Tibial artery (tissue), 4 donors: Measurements from ENCODE around the gene FKBP5.
"Not testable (repeated sequence)": the region's sequence is repeated elsewhere in the genome, so short reads cannot be mapped to it uniquely, and the experiment has no call there.

Source experiments
- DNase-seq, 2 donors: peaks; one replicate each; pipeline ENCODE4 v3.0.0-alpha.2; 2019
- H3K27ac ChIP-seq, 2 donors: fragments of 200-600 bp; sonication (generic) in 1 of 2; 1 replicate in 1 of 2; 2 replicates in 1 of 2; pipeline ENCODE4 v1.5.1; 2018 to 2019; ENCODE audit warnings: mild to moderate bottlenecking in 1 of 2
- H3K27me3 ChIP-seq, 2 donors: fragments of 200-600 bp; sonication (generic) in 1 of 2; one replicate each; pipeline versions ENCODE4 v1.5.1 to v1.6.0; 2016 to 2019
- H3K36me3 ChIP-seq, 3 donors: fragments of 200-600 bp; sonication (generic) in 2 of 3; one replicate each; pipeline ENCODE4 v1.5.1; 2016 to 2019; ENCODE audit warnings: mild to moderate bottlenecking in 2 of 3
- H3K4me1 ChIP-seq, 4 donors: fragments of 200-600 bp; sonication (generic) in 2 of 4; 1 replicate in 3 of 4; 2 replicates in 1 of 4; pipeline ENCODE4 v1.5.1; 2016 to 2019
- H3K4me3 ChIP-seq, 2 donors: fragments of 200-600 bp; sonication (generic) in 1 of 2; 1 replicate in 1 of 2; 2 replicates in 1 of 2; pipeline ENCODE4 v1.5.1; 2018 to 2019; ENCODE audit warnings: mild to moderate bottlenecking in 2 of 2
- H3K9me3 ChIP-seq, 3 donors: fragments of 200-600 bp; sonication (generic) in 1 of 3; one replicate each; pipeline ENCODE4 v1.5.1; 2016 to 2019
- intact Hi-C: fragments of 100-400 bp; cut with DNase I; formaldehyde crosslinking; loops from one replicate; pipeline ENCODE4 v1.15.0; 2023; ENCODE audit warnings: low total_unique reads
- TF ChIP-seq, protein P1 (sequence below), 2 experiments: fragments of 200-600 bp in 1 of 2; fragments of 450-650 bp in 1 of 2; IDR thresholded peaks; one replicate each; pipeline ENCODE4 v1.5.1; 2017 to 2019; ENCODE audit warnings: antibody characterized with exemption in 2 of 2, mild to moderate bottlenecking in 1 of 2, moderate library complexity in 1 of 2

FKBP5 gene

DNA sequence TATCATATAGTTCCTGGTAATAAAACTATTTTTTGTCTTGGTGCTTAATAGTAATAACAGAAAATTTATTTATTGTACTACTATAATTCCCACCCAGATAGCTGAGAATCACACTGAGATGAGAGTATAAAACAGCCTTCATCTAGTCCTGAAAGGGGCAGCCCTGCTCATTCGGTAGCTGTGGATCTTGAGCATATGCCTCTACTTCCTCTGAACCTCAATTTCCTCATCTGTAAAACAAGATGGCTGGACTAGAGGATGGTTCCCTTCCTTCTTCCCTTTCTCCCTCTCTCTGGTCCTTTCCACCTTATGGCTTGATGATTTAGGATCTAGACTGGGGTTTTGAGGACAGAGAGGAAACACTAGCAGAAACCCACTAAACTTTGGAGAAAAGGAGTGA is 15.0 kb downstream of the FKBP5 start:
- Histone ChIP-seq H3K4me1 (peaks cover 0 to 91% (median 27%) of the 10 kb centered on the region in 4 donors), H3K9me3 (no peaks in the 10 kb centered on the region), H3K4me3 (no peak overlapping the region), H3K36me3 (peaks cover 33 to 47% (median 36%) of the 10 kb centered on the region in 3 donors), H3K27me3 (no peaks in the 10 kb centered on the region), H3K27ac (no peak overlapping the region)
- DNase-seq, result no peak
- intact Hi-C loops, result no loop called here
- TF ChIP-seq, protein P1, sequence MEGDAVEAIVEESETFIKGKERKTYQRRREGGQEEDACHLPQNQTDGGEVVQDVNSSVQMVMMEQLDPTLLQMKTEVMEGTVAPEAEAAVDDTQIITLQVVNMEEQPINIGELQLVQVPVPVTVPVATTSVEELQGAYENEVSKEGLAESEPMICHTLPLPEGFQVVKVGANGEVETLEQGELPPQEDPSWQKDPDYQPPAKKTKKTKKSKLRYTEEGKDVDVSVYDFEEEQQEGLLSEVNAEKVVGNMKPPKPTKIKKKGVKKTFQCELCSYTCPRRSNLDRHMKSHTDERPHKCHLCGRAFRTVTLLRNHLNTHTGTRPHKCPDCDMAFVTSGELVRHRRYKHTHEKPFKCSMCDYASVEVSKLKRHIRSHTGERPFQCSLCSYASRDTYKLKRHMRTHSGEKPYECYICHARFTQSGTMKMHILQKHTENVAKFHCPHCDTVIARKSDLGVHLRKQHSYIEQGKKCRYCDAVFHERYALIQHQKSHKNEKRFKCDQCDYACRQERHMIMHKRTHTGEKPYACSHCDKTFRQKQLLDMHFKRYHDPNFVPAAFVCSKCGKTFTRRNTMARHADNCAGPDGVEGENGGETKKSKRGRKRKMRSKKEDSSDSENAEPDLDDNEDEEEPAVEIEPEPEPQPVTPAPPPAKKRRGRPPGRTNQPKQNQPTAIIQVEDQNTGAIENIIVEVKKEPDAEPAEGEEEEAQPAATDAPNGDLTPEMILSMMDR (IDR thresholded peaks at IDR 0.05), result no peak

DNA sequence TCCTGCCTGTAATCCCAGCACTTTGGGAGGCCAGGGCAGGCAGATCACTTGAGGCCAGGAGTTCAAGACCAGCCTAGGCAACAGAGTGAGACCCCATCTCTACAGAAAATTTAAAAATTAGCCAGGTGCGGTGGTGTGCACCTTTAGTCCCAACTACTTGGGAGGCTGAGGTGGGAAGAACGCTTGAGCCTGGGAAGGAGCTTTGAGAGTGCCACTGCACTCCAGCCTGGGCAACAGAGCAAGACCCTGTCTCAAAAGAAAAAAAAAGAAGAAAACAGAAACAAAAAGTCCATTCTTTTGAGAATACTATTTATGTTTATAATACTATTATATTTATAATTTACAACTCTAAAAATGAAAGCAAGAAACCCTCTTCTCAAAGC is 15.4 kb downstream of the FKBP5 start:
- Histone ChIP-seq H3K4me1 (peaks cover 0 to 91% (median 29%) of the 10 kb centered on the region in 4 donors), H3K36me3 (peaks cover 28 to 43% (median 31%) of the 10 kb centered on the region in 3 donors)
- H3K27me3 ChIP-seq, result not testable (repeated sequence)

DNA sequence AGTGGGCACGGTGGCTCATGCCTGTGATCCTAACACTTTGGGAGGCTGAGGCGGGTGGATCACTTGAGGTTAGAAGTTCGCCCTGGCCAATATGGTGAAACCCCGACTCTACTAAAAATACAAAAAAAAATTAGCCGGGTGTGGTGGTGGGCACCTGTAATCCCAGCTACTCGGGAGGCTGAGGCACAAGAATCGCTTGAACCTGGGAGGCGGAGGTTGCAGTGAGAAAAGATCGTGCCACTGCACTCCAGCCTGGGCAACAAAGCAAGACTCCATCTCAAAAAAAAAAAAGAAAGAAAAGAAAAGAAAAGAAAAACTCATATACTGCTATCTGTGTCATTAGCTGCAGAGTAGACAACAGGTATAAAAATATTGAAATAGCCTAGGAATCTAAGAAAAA is 18.3 kb downstream of the FKBP5 start:
- DNase-seq, H3K4me3 ChIP-seq, H3K27ac ChIP-seq, H3K27me3 ChIP-seq, H3K9me3 ChIP-seq, intact Hi-C loops: not testable (repeated sequence)
- Histone ChIP-seq H3K4me1 (peaks cover 0 to 90% (median 24%) of the 10 kb centered on the region in 4 donors), H3K36me3 (peaks cover 24 to 52% (median 26%) of the 10 kb centered on the region in 3 donors)

More for the DNA sequence above, 15.4 kb downstream of the FKBP5 start:
- H3K4me3 ChIP-seq, DNase-seq, H3K9me3 ChIP-seq, intact Hi-C loops, H3K27ac ChIP-seq: not testable (repeated sequence)

DNA sequence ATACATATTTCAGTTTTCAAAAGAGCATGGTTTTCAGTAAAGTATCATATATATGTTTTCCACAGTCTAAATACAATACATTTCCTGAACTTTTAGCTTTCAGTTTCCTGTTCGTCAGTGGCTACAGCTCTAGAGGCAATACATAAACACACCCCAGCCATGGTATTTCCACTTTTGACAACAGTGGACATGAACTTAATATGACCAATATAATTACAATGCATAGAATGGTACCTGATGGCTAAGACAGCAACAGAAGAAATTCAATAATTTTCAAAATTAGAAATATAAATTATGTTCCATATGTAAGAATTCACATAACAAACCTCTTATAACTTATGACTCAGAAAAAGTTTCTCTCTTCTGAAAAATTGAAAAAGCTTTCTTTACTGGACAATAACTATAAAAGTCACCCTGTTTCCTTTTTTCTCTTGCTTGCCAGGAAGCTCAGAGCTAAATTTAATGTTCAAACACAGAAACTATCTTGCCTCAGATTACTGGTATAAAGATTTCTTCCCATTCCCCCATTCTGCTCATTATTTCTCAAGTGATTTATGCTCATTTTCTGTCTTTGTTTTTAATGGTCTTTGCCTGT is 19.2 kb downstream of the FKBP5 start:
- no peak for DNase-seq
- Histone ChIP-seq H3K4me1 (peaks cover 0 to 90% (median 23%) of the 10 kb centered on the region in 4 donors), H3K4me3 (no peak overlapping the region), H3K27ac (no peak overlapping the region), H3K27me3 (no peaks in the 10 kb centered on the region), H3K9me3 (no peaks in the 10 kb centered on the region), H3K36me3 (peaks cover 15 to 47% (median 24%) of the 10 kb centered on the region in 3 donors)
- TF ChIP-seq, protein P1 (IDR thresholded peaks at IDR 0.05), result no peak
- intact Hi-C loops, result no loop called here

DNA sequence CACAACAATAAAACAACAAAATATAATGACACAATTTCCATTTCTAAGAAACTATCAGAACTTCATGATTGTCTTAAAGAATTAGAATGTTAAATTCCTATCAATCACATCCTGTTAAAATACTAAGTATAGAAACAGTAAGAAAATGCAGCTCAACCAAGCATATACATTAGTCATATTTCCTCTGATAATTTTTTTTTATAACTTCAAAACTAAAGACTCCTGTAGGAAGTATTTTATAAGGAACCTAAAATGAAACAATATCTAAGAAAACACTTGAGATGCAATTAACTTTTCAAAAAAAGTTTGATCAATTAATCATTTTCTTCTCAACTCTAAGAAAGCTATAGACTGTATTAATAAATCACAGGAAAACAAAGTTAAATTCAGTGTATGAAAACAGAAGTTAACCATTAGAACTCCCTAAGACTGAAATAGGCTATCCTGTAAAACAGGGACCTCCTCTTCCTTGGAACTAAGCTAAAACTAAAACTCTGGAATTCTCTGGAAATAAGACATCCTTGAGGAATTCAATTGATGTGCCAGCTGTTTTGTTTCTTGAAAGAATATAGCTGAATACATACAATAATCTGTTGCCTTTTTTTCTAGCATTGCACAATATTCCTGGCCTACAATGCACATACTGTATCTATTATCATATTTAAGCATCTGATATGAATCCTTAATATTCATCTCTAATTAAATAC is 19.8 kb downstream of the FKBP5 start:
- no peaks in the 10 kb centered on the region for H3K9me3 ChIP-seq
- H3K27me3 ChIP-seq, result no peaks in the 10 kb centered on the region
- no peak for DNase-seq
- peaks cover 0 to 90% (median 25%) of the 10 kb centered on the region in 4 donors for H3K4me1 ChIP-seq
- TF ChIP-seq, protein P1 (IDR thresholded peaks at IDR 0.05), result no peak
- intact Hi-C loops, result no loop called here
- H3K4me3 ChIP-seq, result no peak overlapping the region
- no peak overlapping the region for H3K27ac ChIP-seq
- peaks cover 15 to 45% (median 22%) of the 10 kb centered on the region in 3 donors for H3K36me3 ChIP-seq

DNA sequence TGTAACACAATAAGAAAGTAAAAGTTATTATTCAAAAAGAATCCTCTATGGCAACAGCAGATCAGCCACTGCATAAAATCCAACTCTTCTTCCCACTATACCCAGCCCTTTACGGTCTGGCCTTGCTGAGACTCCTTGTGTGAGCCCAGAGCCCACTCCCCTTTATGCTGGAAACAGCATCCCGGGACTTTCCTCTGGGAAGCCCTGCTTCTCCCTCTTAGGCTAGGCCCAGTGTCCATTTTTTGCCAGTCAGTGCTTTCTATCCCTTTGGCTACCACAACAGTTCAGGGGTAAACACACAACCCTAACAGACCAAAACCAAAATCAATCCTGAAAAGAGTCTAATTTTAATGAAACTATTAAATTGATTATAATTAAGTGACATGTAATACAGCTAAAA is 20.6 kb downstream of the FKBP5 start:
- Histone ChIP-seq H3K36me3 (peaks cover 15 to 42% (median 22%) of the 10 kb centered on the region in 3 donors), H3K9me3 (no peaks in the 10 kb centered on the region), H3K4me1 (peaks cover 0 to 90% (median 30%) of the 10 kb centered on the region in 4 donors), H3K27ac (no peak overlapping the region), H3K27me3 (no peaks in the 10 kb centered on the region), H3K4me3 (no peak overlapping the region)
- TF ChIP-seq, protein P1 (IDR thresholded peaks at IDR 0.05), result no peak
- DNase-seq, result no peak
- intact Hi-C loops, result no loop called here
